Brain microvascular endothelial cell (primary cell): ENCODE measurements around the gene HSD11B1.
A peak's percentile ranks its signal among the peaks of the same experiment; 100 is the strongest.

Experiments
- DNase-seq: peaks from one replicate; pipeline ENCODE4 v3.0.0-alpha.2; 2020
- H3K27ac ChIP-seq: fragments of 250-450 bp; sonication (Bioruptor Pico); 2 replicates; pipeline ENCODE4 v1.5.1; 2020; ENCODE audit warnings: mild to moderate bottlenecking, moderate library complexity
- H3K27me3 ChIP-seq: fragments of 250-450 bp; sonication (Bioruptor Pico); replicated peaks from 2 replicates; pipeline ENCODE4 v1.5.1; 2020; ENCODE audit warnings: mild to moderate bottlenecking
- H3K36me3 ChIP-seq: fragments of 250-450 bp; sonication (Bioruptor Pico); replicated peaks from 2 replicates; pipeline ENCODE4 v1.5.1; 2020; ENCODE audit warnings: mild to moderate bottlenecking
- H3K4me3 ChIP-seq: 2 replicates; pipeline ENCODE4 v1.5.1; 2011; ENCODE audit warnings: low read depth, mild to moderate bottlenecking, control low read depth, low read length, moderate library complexity
- in situ Hi-C: cut with HindIII; loops from 2 replicates; pipeline ENCODE4 v1.10.0; 2017; ENCODE audit warnings: low sequenced_read_pairs, low pct_ligation_motif_present
- TF ChIP-seq, protein P1 (sequence below): IDR thresholded peaks from 2 replicates; pipeline ENCODE4 v1.5.1; 2011; ENCODE audit warnings: low read depth, mild to moderate bottlenecking, moderate library complexity, low read length, control low read depth, inconsistent platforms; ENCODE audit errors: missing control alignments

The HSD11B1 gene

GRCh38 chr1:209705033-209705598, 470 bp downstream of the HSD11B1 start:
- no peaks in the 10 kb centered on the region for H3K27me3 ChIP-seq
- no peaks in the 10 kb centered on the region for H3K36me3 ChIP-seq
- in situ Hi-C loops: no loop called here
- no peak overlapping the region for H3K27ac ChIP-seq
- TF ChIP-seq, protein P1, sequence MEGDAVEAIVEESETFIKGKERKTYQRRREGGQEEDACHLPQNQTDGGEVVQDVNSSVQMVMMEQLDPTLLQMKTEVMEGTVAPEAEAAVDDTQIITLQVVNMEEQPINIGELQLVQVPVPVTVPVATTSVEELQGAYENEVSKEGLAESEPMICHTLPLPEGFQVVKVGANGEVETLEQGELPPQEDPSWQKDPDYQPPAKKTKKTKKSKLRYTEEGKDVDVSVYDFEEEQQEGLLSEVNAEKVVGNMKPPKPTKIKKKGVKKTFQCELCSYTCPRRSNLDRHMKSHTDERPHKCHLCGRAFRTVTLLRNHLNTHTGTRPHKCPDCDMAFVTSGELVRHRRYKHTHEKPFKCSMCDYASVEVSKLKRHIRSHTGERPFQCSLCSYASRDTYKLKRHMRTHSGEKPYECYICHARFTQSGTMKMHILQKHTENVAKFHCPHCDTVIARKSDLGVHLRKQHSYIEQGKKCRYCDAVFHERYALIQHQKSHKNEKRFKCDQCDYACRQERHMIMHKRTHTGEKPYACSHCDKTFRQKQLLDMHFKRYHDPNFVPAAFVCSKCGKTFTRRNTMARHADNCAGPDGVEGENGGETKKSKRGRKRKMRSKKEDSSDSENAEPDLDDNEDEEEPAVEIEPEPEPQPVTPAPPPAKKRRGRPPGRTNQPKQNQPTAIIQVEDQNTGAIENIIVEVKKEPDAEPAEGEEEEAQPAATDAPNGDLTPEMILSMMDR: no peak
- no peak overlapping the region for H3K4me3 ChIP-seq
- no peak for DNase-seq

DNA sequence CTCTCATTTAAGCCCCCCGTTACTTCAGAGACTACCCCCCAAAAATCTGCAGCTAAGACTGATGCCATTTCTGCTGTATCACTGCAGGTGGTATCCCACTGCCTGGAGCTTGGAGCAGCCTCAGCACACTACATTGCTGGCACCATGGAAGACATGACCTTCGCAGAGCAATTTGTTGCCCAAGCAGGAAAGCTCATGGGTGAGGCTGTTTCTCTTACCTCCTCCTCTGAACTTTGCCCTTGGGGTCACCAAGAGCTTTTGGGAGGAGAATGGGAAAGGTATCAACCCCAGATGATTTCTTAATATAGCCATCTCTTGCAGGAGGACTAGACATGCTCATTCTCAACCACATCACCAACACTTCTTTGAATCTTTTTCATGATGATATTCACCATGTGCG, 2.0 kb downstream of the HSD11B1 start:
- in situ Hi-C loops: no loop called here
- Histone ChIP-seq H3K27me3 (no peaks in the 10 kb centered on the region), H3K27ac (no peak overlapping the region), H3K36me3 (no peaks in the 10 kb centered on the region), H3K4me3 (no peak overlapping the region)
- TF ChIP-seq, protein P1: no peak
- DNase-seq: no peak

- in situ Hi-C loops: no loop called here
- H3K27me3 ChIP-seq: no peaks in the 10 kb centered on the region
- H3K36me3 ChIP-seq: no peaks in the 10 kb centered on the region
- TF ChIP-seq, protein P1: no peak
- H3K4me3 ChIP-seq: no peak overlapping the region
- peak; percentile 24 for DNase-seq
- no peak overlapping the region for H3K27ac ChIP-seq
Measured at GRCh38 chr1:209707308-209707707, 2.7 kb downstream of the HSD11B1 start.

- TF ChIP-seq, protein P1: no peak
- Histone ChIP-seq H3K27me3 (no peaks in the 10 kb centered on the region), H3K36me3 (no peaks in the 10 kb centered on the region), H3K27ac (no peak overlapping the region), H3K4me3 (no peak overlapping the region)
- in situ Hi-C loops: no loop called here
- DNase-seq: no peak
Measured at GRCh38 chr1:209708297-209708696, 3.7 kb downstream of the HSD11B1 start.

- in situ Hi-C loops: no loop called here
- Histone ChIP-seq H3K27me3 (no peaks in the 10 kb centered on the region), H3K27ac (no peak overlapping the region), H3K4me3 (no peak overlapping the region), H3K36me3 (no peaks in the 10 kb centered on the region)
- TF ChIP-seq, protein P1: no peak
- DNase-seq: no peak
Measured at GRCh38 chr1:209710093-209710492, 5.4 kb downstream of the HSD11B1 start.

GRCh38 chr1:209710847-209711246, 6.2 kb downstream of the HSD11B1 start:
- TF ChIP-seq, protein P1: no peak
- in situ Hi-C loops: no loop called here
- Histone ChIP-seq H3K27me3 (no peaks in the 10 kb centered on the region), H3K36me3 (no peaks in the 10 kb centered on the region), H3K4me3 (no peak overlapping the region), H3K27ac (no peak overlapping the region)
- DNase-seq: no peak
